MM.1S (cell line): Measurements from ENCODE around the gene HTRA1.

Experiments used
- DNase-seq: peaks from one replicate; pipeline ENCODE4 v3.0.0-alpha.2; 2015
- H2AFZ ChIP-seq: fragments of 300-600 bp; sonication (generic); 2 replicates; pipeline ENCODE4 v1.6.0; 2016; ENCODE audit warnings: antibody characterized with exemption, low read length
- H3F3A ChIP-seq: fragments of 300-600 bp; sonication (generic); 2 replicates; pipeline ENCODE4 v1.6.1; 2016; ENCODE audit warnings: mild to moderate bottlenecking, antibody characterized with exemption, low read length, moderate library complexity, mixed read lengths; ENCODE audit not compliant: insufficient read depth
- H3K27ac ChIP-seq: fragments of 300-600 bp; sonication (generic); 2 replicates; pipeline ENCODE4 v1.5.1; 2016; ENCODE audit warnings: mild to moderate bottlenecking, low read length
- H3K27me3 ChIP-seq: fragments of 300-600 bp; sonication (generic); replicated peaks from 2 replicates; pipeline ENCODE4 v1.6.0; 2016; ENCODE audit warnings: low read length; ENCODE audit not compliant: insufficient read depth
- H3K36me3 ChIP-seq: fragments of 300-600 bp; sonication (generic); replicated peaks from 2 replicates; pipeline ENCODE4 v1.6.1; 2016; ENCODE audit warnings: mild to moderate bottlenecking, low read length, mixed read lengths; ENCODE audit not compliant: insufficient read depth
- H3K4me1 ChIP-seq: fragments of 300-600 bp; sonication (generic); 2 replicates; pipeline ENCODE4 v1.6.1; 2016; ENCODE audit warnings: low read length, mixed read lengths
- H3K4me2 ChIP-seq: fragments of 300-600 bp; sonication (generic); 2 replicates; pipeline ENCODE4 v1.6.0; 2016; ENCODE audit warnings: low read depth, low read length
- H3K4me3 ChIP-seq: fragments of 300-600 bp; sonication (generic); 2 replicates; pipeline ENCODE4 v1.5.1; 2016; ENCODE audit warnings: low read length, mixed read lengths
- H3K79me2 ChIP-seq: fragments of 300-600 bp; sonication (generic); 2 replicates; pipeline ENCODE4 v1.6.1; 2016; ENCODE audit warnings: mixed run types, low read length, mixed read lengths
- H3K9ac ChIP-seq: fragments of 300-600 bp; sonication (generic); 2 replicates; pipeline ENCODE4 v1.6.1; 2016; ENCODE audit warnings: low read length, mixed read lengths
- H3K9me2 ChIP-seq: fragments of 300-600 bp; sonication (generic); replicated peaks from 2 replicates; pipeline ENCODE4 v1.6.1; 2016; ENCODE audit warnings: mild to moderate bottlenecking, low read length, mixed read lengths; ENCODE audit not compliant: insufficient read depth
- H3K9me3 ChIP-seq: fragments of 300-600 bp; sonication (generic); replicated peaks from 2 replicates; pipeline ENCODE4 v1.6.1; 2016; ENCODE audit warnings: mild to moderate bottlenecking, low read length, mixed read lengths; ENCODE audit not compliant: insufficient read depth
- H4K20me1 ChIP-seq: fragments of 300-600 bp; sonication (generic); 2 replicates; pipeline ENCODE4 v1.6.1; 2016; ENCODE audit warnings: mild to moderate bottlenecking, low read length, moderate library complexity, mixed read lengths; ENCODE audit not compliant: insufficient read depth
- CTCF ChIP-seq: fragments of 300-600 bp; sonication (generic); IDR thresholded peaks from 2 replicates; pipeline ENCODE4 v1.5.1; 2016; ENCODE audit warnings: antibody characterized with exemption, low read length, mixed read lengths
- EZH2 ChIP-seq: fragments of 300-600 bp; sonication (generic); optimal IDR thresholded peaks from 2 replicates; pipeline ENCODE3; 2017; ENCODE audit warnings: low read depth, mild to moderate bottlenecking, antibody characterized with exemption, low read length, mixed read lengths
- EZH2phosphoT487 ChIP-seq: fragments of 300-600 bp; sonication (generic); IDR thresholded peaks from 2 replicates; pipeline ENCODE4 v1.6.1; 2018; ENCODE audit warnings: antibody characterized with exemption, low read length

The HTRA1 gene

GRCh38 chr10:122557516-122557915 lies 96.2 kb downstream of the HTRA1 start:
- Histone ChIP-seq H3F3A (no peaks in the 10 kb centered on the region), H3K4me3 (no peak overlapping the region), H3K9me3 (no peaks in the 10 kb centered on the region), H4K20me1 (no peaks in the 10 kb centered on the region), H3K27me3 (no peaks in the 10 kb centered on the region), H3K4me1 (no peaks in the 10 kb centered on the region), H3K36me3 (no peaks in the 10 kb centered on the region), H3K9me2 (no peaks in the 10 kb centered on the region), H3K79me2 (no peaks in the 10 kb centered on the region), H3K9ac (no peak overlapping the region), H3K27ac (no peak overlapping the region), H2AFZ (no peak overlapping the region), H3K4me2 (no peak overlapping the region)
- no peak for DNase-seq
- no peak for TF ChIP-seq CTCF
- no peak for TF ChIP-seq EZH2
- TF ChIP-seq EZH2phosphoT487: no peak

GRCh38 chr10:122558452-122558851 lies 97.1 kb downstream of the HTRA1 start:
- Histone ChIP-seq H3K27ac (no peak overlapping the region), H3K9me2 (no peaks in the 10 kb centered on the region), H3F3A (no peaks in the 10 kb centered on the region)

GRCh38 chr10:122559228-122559627 lies 97.9 kb downstream of the HTRA1 start:
- Histone ChIP-seq H3K4me2 (no peak overlapping the region), H3K9me2 (no peaks in the 10 kb centered on the region), H4K20me1 (no peaks in the 10 kb centered on the region), H3K27me3 (no peaks in the 10 kb centered on the region), H3K79me2 (no peaks in the 10 kb centered on the region), H3F3A (no peaks in the 10 kb centered on the region), H3K9ac (no peak overlapping the region), H2AFZ (no peak overlapping the region), H3K9me3 (no peaks in the 10 kb centered on the region), H3K27ac (no peak overlapping the region), H3K36me3 (no peaks in the 10 kb centered on the region), H3K4me1 (no peaks in the 10 kb centered on the region), H3K4me3 (no peak overlapping the region)
- DNase-seq: no peak
- no peak for TF ChIP-seq CTCF
- TF ChIP-seq EZH2phosphoT487: no peak
- TF ChIP-seq EZH2: no peak

More at GRCh38 chr10:122558452-122558851, 97.1 kb downstream of the HTRA1 start:
- no peak overlapping the region for H3K4me2 ChIP-seq
- H3K4me3 ChIP-seq: no peak overlapping the region
- no peaks in the 10 kb centered on the region for H3K36me3 ChIP-seq
- TF ChIP-seq CTCF: no peak
- TF ChIP-seq EZH2phosphoT487: no peak
- no peak for TF ChIP-seq EZH2
- H3K9ac ChIP-seq: no peak overlapping the region
- H3K9me3 ChIP-seq: no peaks in the 10 kb centered on the region
- no peak overlapping the region for H2AFZ ChIP-seq
- no peaks in the 10 kb centered on the region for H3K27me3 ChIP-seq
- H3K79me2 ChIP-seq: no peaks in the 10 kb centered on the region
- H3K4me1 ChIP-seq: no peaks in the 10 kb centered on the region
- no peaks in the 10 kb centered on the region for H4K20me1 ChIP-seq
- DNase-seq: no peak
